Right lobe of liver (tissue), 6 donors: ENCODE measurements around the gene FBXO8. TPM values are rescaled to one million over a fixed set of nuclear protein-coding genes. Genes with fewer than 3 reads are reported as not detected.
A peak's percentile ranks its signal among the peaks of the same experiment; 100 is the strongest.

Source experiments
- ATAC-seq, 4 donors: fragments of 200-7000 bp; cut with Tn5 transposase; one replicate each; pipeline ENCODE4 v1.9.1; 2020; ENCODE audit warnings: mild to moderate bottlenecking in 4 of 4, moderate library complexity in 4 of 4
- DNase-seq, 3 donors: peaks; one replicate each; pipeline ENCODE4 v3.0.0-alpha.2; 2020
- H3K27ac ChIP-seq, 3 donors: fragments of 200-600 bp; one replicate each; pipeline ENCODE4 v1.8.0; 2022
- H3K27me3 ChIP-seq, 2 donors: fragments of 200-600 bp; one replicate each; pipeline ENCODE4 v1.8.0; 2022
- H3K36me3 ChIP-seq, 4 donors: fragments of 200-600 bp; sonication (generic) in 1 of 4; one replicate each; pipeline versions ENCODE4 v1.5.1 to v1.8.0; 2017 to 2022; ENCODE audit warnings: control low read depth in 1 of 4
- H3K4me1 ChIP-seq, 4 donors: fragments of 200-600 bp; sonication (generic) in 1 of 4; one replicate each; pipeline versions ENCODE4 v1.5.1 to v1.8.0; 2017 to 2022; ENCODE audit warnings: control low read depth in 1 of 4
- H3K4me3 ChIP-seq, 3 donors: fragments of 200-600 bp; one replicate each; pipeline ENCODE4 v1.8.0; 2022
- H3K9me3 ChIP-seq, 4 donors: fragments of 200-600 bp; sonication (generic) in 1 of 4; one replicate each; pipeline versions ENCODE4 v1.5.1 to v1.8.0; 2017 to 2022; ENCODE audit warnings: control low read depth in 1 of 4
- CTCF ChIP-seq, 4 donors: fragments of 200-600 bp in 3 of 4; fragments of 450-650 bp in 1 of 4; IDR thresholded peaks; one replicate each; pipeline versions ENCODE4 v1.5.1 to v1.8.0; 2016 to 2022; ENCODE audit warnings: antibody characterized with exemption in 4 of 4, mild to moderate bottlenecking in 2 of 4
- POLR2A ChIP-seq: fragments of 450-650 bp; IDR thresholded peaks from one replicate; pipeline ENCODE4 v1.6.1; 2017; ENCODE audit warnings: antibody characterized with exemption, mild to moderate bottlenecking
- WGBS: methylation state at CpG from one replicate; pipeline ENCODE4 v1.1.6; 2018; ENCODE audit warnings: low coverage, low lambda C conversion rate; ENCODE audit not compliant: insufficient coverage; ENCODE audit errors: missing lambda C conversion rate; 5-methylcytosine and 5-hydroxymethylcytosine counted together
- intact Hi-C, 2 donors: fragments of 100-400 bp; cut with DNase I; formaldehyde crosslinking; loops; one replicate each; pipeline versions ENCODE4 v1.11.2 to v1.14.1; 2022
- total RNA-seq, 6 experiments: library from RNA; depleted of rRNA in 2 of 6; stranded (reverse); fragments of >200 nt in 2 of 6; fragmentation: NEBNext Ultra II Directional in 3 of 6; extraction: Animal tissue kit (Norgen Biotek cat#: 25700) in 3 of 6; gene quantifications; one replicate each; pipeline versions ENCODE4 v1.1.0 to v1.2.4, GENCODE V29; 2016 to 2023
- donor health status: DM: no; HTN: yes; CAD: no.
- donor health status: DM: no; HTN: no; CAD: no.
- donor health status: DM: no; HTN: no; CAD: no.
- donor health status: DM: no; HTN: yes; CAD: no.
- donor health status: DM: no; HTN: yes; CAD: no.

The FBXO8 gene
- total RNA-seq, 6 experiments from 2014 or later = 22.9 to 73.3 (median 29.3) TPM

- ATAC-seq = no peak
- H3K4me1 ChIP-seq = no peaks in the 10 kb centered on the region
- peaks cover 0 to 7% (median 0%) of the 10 kb centered on the region in 4 donors for H3K36me3 ChIP-seq
- H3K4me3 ChIP-seq = no peak overlapping the region
- 85% methylated on average over 5 of the region's 5 CpGs for WGBS
- intact Hi-C loops = no loop called here
- H3K27me3 ChIP-seq = no peaks in the 10 kb centered on the region
- H3K27ac ChIP-seq = no peak overlapping the region
- TF ChIP-seq POLR2A (no peak), CTCF (IDR thresholded peaks at IDR 0.05) (no peak)
- no peaks in the 10 kb centered on the region for H3K9me3 ChIP-seq
- no peak for DNase-seq
Measured at GRCh38 chr4:174320494-174321199, 37.2 kb upstream of the FBXO8 start.

GRCh38 chr4:174318829-174319764 is 35.6 kb upstream of the FBXO8 start:
- Histone ChIP-seq H3K4me3 (no peak overlapping the region), H3K36me3 (peaks cover 0 to 7% (median 0%) of the 10 kb centered on the region in 4 donors), H3K4me1 (no peaks in the 10 kb centered on the region), H3K27ac (no peak overlapping the region), H3K27me3 (no peaks in the 10 kb centered on the region), H3K9me3 (no peaks in the 10 kb centered on the region)
- WGBS = 59% methylated on average over 8 of the region's 8 CpGs
- ATAC-seq (peak; percentile 36 to 70 (median 59)), DNase-seq (no peak)
- intact Hi-C loops = no loop called here
- TF ChIP-seq POLR2A = no peak
- peak; percentile 79 to 88 (median 81) for TF ChIP-seq CTCF (IDR thresholded peaks at IDR 0.05)

- H3K27ac ChIP-seq = no peak overlapping the region
- intact Hi-C loops = no loop called here
- H3K4me3 ChIP-seq = no peak overlapping the region
- DNase-seq = no peak
- no peaks in the 10 kb centered on the region for H3K27me3 ChIP-seq
- H3K36me3 ChIP-seq = peaks cover 0 to 7% (median 0%) of the 10 kb centered on the region in 4 donors
- no peaks in the 10 kb centered on the region for H3K9me3 ChIP-seq
- TF ChIP-seq CTCF (IDR thresholded peaks at IDR 0.05) = no peak
- no peak for TF ChIP-seq POLR2A
- ATAC-seq = no peak
- H3K4me1 ChIP-seq = no peaks in the 10 kb centered on the region
Measured at GRCh38 chr4:174317531-174317930, 34.1 kb upstream of the FBXO8 start.

- no peaks in the 10 kb centered on the region for H3K27me3 ChIP-seq
- H3K36me3 ChIP-seq = peaks cover 0 to 7% (median 0%) of the 10 kb centered on the region in 4 donors
- no peak for DNase-seq
- TF ChIP-seq POLR2A (no peak), CTCF (IDR thresholded peaks at IDR 0.05) (no peak)
- ATAC-seq = no peak
- intact Hi-C loops = no loop called here
- no peak overlapping the region for H3K27ac ChIP-seq
- 89% methylated on average over 2 of the region's 2 CpGs for WGBS
- no peaks in the 10 kb centered on the region for H3K4me1 ChIP-seq
- no peak overlapping the region for H3K4me3 ChIP-seq
- no peaks in the 10 kb centered on the region for H3K9me3 ChIP-seq
Measured at GRCh38 chr4:174316954-174317353, 33.5 kb upstream of the FBXO8 start.
